GM12878 (cell line): Measurements from ENCODE around the gene PHOSPHO1. TPM values are rescaled to one million over a fixed set of nuclear protein-coding genes. Genes with fewer than 3 reads are reported as not detected.

ENCODE experiments used
- BCL11A ChIP-seq: IDR thresholded peaks from 2 replicates; pipeline ENCODE4 v1.6.1; 2011; ENCODE audit warnings: low read depth, low read length
- BRCA1 ChIP-seq: IDR thresholded peaks from 2 replicates; pipeline ENCODE4 v1.6.1; 2011; ENCODE audit warnings: low read depth, low read length, improper control_type of control experiment
- HDAC2 ChIP-seq: fragments of 200-600 bp; sonication (generic); IDR thresholded peaks from 2 replicates; pipeline ENCODE4 v1.6.1; 2017
- HDAC6 ChIP-seq: fragments of 200-600 bp; sonication (generic); IDR thresholded peaks from one replicate; pipeline ENCODE4 v1.8.0; 2017; ENCODE audit warnings: antibody characterized with exemption; ENCODE audit not compliant: unreplicated experiment
- NR2C1 ChIP-seq: fragments of 450-650 bp; IDR thresholded peaks from 2 replicates; pipeline ENCODE4 v1.6.1; 2017; ENCODE audit warnings: antibody characterized with exemption, mild to moderate bottlenecking, moderate library complexity
- SUZ12 ChIP-seq: fragments of 200-600 bp; sonication (generic); IDR thresholded peaks from one replicate; pipeline ENCODE4 v1.6.1; 2018; ENCODE audit warnings: antibody characterized with exemption, mild to moderate bottlenecking; ENCODE audit not compliant: unreplicated experiment
- TBL1XR1 ChIP-seq: IDR thresholded peaks from 2 replicates; pipeline ENCODE4 v1.6.1; 2012; ENCODE audit warnings: low read depth, low read length, improper control_type of control experiment
- YBX1 ChIP-seq: fragments of 450-650 bp; IDR thresholded peaks from 2 replicates; pipeline ENCODE4 v1.6.1; 2016; ENCODE audit warnings: antibody characterized with exemption
- ZBED1 ChIP-seq: IDR thresholded peaks from 2 replicates; pipeline ENCODE4 v1.6.1; 2016; ENCODE audit warnings: borderline replicate concordance
- polyA plus RNA-seq, 11 experiments: library from polyadenylated mRNA; depleted of rRNA in 4 of 11; unstranded in 6 of 11; stranded (reverse) in 5 of 11; fragments of >200 nt; fragmentation: Nextera tagmentation in 4 of 11; fragmentation: Illumina TruSeq in 1 of 11; extraction: Ambion mirVana in 4 of 11; extraction: Trizol in 1 of 11; gene quantifications; 1 replicate in 1 of 11; 2 replicates in 10 of 11; pipeline versions ENCODE4 v1.2.1 to v1.2.3, GENCODE V29; 2011 to 2016; ENCODE audit warnings: inconsistent platforms in 2 of 11, missing spikeins in 2 of 11, low read depth in 1 of 11
- total RNA-seq, 4 experiments: library from RNA; depleted of rRNA in 3 of 4; stranded (reverse); fragments of >200 nt in 3 of 4; fragmentation: Illumina TruSeq in 1 of 4; extraction: Trizol in 1 of 4; gene quantifications; 2 replicates each; pipeline versions ENCODE4 v1.2.1 to v1.2.3, GENCODE V29; 2013 to 2021
- TF ChIP-seq, protein P1 (sequence below): fragments of 150-350 bp; IDR thresholded peaks from 2 replicates; pipeline ENCODE4 v1.6.1; 2014; ENCODE audit warnings: mild to moderate bottlenecking, low read depth, low read length
- TF ChIP-seq, protein P2 (sequence below): fragments of 450-650 bp; IDR thresholded peaks from 2 replicates; pipeline ENCODE4 v1.6.1; 2017; ENCODE audit warnings: mild to moderate bottlenecking, moderate library complexity
- TF ChIP-seq, protein P3 (sequence below): fragments of 450-650 bp; formaldehyde crosslinking; IDR thresholded peaks from 2 replicates; pipeline ENCODE4 v1.4.0; 2020; ENCODE audit warnings: mild to moderate bottlenecking, moderate library complexity
- TF ChIP-seq, protein P4 (sequence below): IDR thresholded peaks from 2 replicates; pipeline ENCODE4 v1.6.1; 2012; ENCODE audit warnings: mild to moderate bottlenecking, low read depth, low read length

The PHOSPHO1 gene
- total and polyA plus RNA-seq, 10 of the 15 experiments (the other 5 are each of a cell fraction or from before 2014, with no cell fraction given): 0.03 to 1.5 (median 0.16) TPM; not detected in 2

DNA sequence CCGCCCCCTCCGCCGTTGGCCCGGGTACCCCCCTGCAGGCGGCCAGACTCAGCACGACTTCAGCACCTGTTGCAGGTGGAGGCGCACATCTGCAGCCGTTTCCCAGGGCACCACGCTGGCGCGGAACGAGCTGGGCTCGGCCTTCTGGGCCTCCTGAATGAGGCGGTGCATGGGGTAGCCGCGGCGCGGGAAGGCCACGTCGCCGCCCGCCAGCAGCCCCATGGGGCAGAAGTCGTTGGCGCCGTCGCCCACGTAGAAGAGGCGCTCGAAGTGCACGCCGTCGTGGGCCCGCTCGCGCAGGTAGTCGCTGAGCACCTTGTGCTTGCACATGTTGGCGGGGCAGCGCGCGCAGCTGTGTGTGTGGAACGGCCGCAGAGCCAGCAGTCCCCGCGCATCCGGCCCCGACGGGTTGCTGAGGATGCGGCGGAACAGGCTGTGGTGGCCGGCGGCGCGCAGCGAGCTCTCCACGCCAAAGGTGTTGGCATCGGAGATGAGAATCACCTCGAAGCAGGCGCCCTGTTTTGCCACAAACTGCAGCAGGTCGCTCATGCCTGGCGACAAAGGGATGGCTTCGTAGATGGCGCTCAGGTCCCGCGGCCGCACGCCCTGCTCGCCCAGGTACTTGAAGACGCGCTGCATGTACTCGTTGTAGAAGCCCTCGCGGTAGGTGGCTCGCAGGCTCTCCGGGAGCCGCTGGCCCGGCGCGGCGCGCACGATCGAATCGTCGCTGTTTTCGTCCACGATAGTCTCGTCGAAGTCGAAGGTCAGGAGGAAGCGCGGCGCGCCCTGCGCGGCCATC, 6.2 kb downstream of the PHOSPHO1 start (continued):
- TF ChIP-seq, protein P1, sequence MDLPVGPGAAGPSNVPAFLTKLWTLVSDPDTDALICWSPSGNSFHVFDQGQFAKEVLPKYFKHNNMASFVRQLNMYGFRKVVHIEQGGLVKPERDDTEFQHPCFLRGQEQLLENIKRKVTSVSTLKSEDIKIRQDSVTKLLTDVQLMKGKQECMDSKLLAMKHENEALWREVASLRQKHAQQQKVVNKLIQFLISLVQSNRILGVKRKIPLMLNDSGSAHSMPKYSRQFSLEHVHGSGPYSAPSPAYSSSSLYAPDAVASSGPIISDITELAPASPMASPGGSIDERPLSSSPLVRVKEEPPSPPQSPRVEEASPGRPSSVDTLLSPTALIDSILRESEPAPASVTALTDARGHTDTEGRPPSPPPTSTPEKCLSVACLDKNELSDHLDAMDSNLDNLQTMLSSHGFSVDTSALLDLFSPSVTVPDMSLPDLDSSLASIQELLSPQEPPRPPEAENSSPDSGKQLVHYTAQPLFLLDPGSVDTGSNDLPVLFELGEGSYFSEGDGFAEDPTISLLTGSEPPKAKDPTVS: no peak
- TF ChIP-seq, protein P2, sequence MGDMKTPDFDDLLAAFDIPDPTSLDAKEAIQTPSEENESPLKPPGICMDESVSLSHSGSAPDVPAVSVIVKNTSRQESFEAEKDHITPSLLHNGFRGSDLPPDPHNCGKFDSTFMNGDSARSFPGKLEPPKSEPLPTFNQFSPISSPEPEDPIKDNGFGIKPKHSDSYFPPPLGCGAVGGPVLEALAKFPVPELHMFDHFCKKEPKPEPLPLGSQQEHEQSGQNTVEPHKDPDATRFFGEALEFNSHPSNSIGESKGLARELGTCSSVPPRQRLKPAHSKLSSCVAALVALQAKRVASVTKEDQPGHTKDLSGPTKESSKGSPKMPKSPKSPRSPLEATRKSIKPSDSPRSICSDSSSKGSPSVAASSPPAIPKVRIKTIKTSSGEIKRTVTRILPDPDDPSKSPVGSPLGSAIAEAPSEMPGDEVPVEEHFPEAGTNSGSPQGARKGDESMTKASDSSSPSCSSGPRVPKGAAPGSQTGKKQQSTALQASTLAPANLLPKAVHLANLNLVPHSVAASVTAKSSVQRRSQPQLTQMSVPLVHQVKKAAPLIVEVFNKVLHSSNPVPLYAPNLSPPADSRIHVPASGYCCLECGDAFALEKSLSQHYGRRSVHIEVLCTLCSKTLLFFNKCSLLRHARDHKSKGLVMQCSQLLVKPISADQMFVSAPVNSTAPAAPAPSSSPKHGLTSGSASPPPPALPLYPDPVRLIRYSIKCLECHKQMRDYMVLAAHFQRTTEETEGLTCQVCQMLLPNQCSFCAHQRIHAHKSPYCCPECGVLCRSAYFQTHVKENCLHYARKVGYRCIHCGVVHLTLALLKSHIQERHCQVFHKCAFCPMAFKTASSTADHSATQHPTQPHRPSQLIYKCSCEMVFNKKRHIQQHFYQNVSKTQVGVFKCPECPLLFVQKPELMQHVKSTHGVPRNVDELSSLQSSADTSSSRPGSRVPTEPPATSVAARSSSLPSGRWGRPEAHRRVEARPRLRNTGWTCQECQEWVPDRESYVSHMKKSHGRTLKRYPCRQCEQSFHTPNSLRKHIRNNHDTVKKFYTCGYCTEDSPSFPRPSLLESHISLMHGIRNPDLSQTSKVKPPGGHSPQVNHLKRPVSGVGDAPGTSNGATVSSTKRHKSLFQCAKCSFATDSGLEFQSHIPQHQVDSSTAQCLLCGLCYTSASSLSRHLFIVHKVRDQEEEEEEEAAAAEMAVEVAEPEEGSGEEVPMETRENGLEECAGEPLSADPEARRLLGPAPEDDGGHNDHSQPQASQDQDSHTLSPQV: no peak
- no peak for TF ChIP-seq BCL11A
- TF ChIP-seq TBL1XR1: no peak
- no peak for TF ChIP-seq NR2C1
- TF ChIP-seq ZBED1: peak; percentile 22; the same call in 1 of the 2 replicates
- TF ChIP-seq HDAC6: peak; percentile 75
- no peak for TF ChIP-seq YBX1
- TF ChIP-seq, protein P3, sequence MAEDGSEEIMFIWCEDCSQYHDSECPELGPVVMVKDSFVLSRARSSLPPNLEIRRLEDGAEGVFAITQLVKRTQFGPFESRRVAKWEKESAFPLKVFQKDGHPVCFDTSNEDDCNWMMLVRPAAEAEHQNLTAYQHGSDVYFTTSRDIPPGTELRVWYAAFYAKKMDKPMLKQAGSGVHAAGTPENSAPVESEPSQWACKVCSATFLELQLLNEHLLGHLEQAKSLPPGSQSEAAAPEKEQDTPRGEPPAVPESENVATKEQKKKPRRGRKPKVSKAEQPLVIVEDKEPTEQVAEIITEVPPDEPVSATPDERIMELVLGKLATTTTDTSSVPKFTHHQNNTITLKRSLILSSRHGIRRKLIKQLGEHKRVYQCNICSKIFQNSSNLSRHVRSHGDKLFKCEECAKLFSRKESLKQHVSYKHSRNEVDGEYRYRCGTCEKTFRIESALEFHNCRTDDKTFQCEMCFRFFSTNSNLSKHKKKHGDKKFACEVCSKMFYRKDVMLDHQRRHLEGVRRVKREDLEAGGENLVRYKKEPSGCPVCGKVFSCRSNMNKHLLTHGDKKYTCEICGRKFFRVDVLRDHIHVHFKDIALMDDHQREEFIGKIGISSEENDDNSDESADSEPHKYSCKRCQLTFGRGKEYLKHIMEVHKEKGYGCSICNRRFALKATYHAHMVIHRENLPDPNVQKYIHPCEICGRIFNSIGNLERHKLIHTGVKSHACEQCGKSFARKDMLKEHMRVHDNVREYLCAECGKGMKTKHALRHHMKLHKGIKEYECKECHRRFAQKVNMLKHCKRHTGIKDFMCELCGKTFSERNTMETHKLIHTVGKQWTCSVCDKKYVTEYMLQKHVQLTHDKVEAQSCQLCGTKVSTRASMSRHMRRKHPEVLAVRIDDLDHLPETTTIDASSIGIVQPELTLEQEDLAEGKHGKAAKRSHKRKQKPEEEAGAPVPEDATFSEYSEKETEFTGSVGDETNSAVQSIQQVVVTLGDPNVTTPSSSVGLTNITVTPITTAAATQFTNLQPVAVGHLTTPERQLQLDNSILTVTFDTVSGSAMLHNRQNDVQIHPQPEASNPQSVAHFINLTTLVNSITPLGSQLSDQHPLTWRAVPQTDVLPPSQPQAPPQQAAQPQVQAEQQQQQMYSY (CRISPR knock-in tag): no peak
- no peak for TF ChIP-seq HDAC2
- no peak for TF ChIP-seq SUZ12
- no peak for TF ChIP-seq BRCA1
- TF ChIP-seq, protein P4, sequence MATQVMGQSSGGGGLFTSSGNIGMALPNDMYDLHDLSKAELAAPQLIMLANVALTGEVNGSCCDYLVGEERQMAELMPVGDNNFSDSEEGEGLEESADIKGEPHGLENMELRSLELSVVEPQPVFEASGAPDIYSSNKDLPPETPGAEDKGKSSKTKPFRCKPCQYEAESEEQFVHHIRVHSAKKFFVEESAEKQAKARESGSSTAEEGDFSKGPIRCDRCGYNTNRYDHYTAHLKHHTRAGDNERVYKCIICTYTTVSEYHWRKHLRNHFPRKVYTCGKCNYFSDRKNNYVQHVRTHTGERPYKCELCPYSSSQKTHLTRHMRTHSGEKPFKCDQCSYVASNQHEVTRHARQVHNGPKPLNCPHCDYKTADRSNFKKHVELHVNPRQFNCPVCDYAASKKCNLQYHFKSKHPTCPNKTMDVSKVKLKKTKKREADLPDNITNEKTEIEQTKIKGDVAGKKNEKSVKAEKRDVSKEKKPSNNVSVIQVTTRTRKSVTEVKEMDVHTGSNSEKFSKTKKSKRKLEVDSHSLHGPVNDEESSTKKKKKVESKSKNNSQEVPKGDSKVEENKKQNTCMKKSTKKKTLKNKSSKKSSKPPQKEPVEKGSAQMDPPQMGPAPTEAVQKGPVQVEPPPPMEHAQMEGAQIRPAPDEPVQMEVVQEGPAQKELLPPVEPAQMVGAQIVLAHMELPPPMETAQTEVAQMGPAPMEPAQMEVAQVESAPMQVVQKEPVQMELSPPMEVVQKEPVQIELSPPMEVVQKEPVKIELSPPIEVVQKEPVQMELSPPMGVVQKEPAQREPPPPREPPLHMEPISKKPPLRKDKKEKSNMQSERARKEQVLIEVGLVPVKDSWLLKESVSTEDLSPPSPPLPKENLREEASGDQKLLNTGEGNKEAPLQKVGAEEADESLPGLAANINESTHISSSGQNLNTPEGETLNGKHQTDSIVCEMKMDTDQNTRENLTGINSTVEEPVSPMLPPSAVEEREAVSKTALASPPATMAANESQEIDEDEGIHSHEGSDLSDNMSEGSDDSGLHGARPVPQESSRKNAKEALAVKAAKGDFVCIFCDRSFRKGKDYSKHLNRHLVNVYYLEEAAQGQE: no peak
